Stimulated activated CD8-positive, alpha-beta memory T cell treated with anti-CD3 and anti-CD28 coated beads, Interleukin-2, amount 100 ng/mL, for 1 hour (primary cell): ENCODE data around the gene ITPKB.
"Not testable (repeated sequence)": the region's sequence is repeated elsewhere in the genome, so short reads cannot be mapped to it uniquely, and the experiment has no call there.

ENCODE experiments used
- DNase-seq, 2 donors: peaks; one replicate each; pipeline ENCODE4 v3.0.0-alpha.2; 2020; ENCODE audit warnings: low read depth in 2 of 2

The ITPKB gene

DNA sequence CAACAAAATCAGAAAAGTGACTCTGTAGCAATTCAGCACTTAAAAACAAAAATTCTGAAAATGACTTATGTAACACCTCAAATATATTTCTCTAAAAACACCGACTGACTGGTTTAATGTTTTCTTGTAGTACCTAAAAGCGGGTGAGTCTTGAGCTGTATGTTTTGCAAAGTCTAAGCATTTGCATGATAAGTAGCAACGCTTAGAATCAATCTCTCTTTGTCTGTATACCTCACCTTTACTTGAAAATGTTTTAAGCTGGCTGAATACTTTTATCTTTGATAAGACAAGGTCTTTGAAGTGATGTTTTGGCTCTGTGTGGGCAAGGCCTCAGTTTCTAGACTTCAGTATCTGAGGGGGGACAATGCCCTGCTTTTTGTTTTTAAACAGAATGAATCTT lies 8.2 kb downstream of the ITPKB start:
- no peak for DNase-seq

DNA sequence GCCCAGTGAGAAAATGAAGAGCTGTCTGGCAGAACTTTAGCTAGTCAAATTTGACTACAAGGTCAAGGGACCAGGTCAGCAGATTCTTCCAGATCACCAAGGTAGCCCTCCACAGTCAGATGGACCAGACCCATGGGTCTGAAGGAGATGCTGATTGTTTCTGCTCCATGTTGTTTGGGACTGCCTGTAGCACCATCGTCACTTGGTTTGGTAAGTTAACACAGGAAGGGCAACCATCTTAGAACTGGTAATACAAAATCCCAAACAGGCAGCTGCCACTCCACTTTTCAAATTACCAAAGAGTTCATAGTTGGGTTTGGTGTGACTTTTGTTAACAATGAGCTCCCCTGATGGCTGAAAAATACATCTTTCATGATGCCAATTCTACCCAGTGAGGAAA lies 9.0 kb downstream of the ITPKB start:
- DNase-seq, result no peak

DNA sequence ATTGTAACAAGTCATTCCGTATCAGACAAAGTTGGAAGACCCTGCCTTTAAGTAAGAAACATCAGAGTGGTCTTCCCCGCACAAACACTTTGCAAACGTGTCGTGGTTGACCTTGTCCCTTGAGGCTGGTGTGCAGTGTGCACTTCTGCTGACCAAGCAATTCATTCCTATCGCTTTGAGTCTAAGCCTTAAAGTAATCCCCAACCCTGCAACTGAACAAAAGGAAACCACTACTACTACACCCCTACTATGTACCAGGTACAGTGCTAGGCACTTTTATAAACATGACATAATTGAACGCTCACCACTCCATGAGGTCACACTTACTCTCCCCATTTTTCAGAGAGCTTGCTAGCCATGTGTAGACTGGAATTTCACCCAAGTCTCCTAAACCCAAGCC lies 10.6 kb downstream of the ITPKB start:
- DNase-seq, result no peak

DNA sequence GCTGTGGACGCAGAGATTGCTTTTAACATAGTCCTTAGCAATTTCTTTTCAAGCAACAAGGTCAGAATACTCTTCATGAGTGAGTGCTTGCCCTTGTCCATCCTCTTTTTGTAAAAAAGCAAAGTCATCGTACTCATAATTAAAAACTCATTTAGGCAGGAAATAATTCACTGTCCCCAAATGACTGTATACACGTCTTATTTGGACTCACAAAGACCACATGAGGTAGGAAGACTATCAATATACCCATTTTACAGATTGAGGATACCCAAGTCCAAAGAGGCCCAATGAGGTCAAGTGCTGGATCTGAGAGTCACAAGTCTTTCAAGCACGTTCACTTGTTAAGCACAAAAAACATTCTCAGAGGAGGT lies 13.2 kb downstream of the ITPKB start:
- no peak for DNase-seq

DNA sequence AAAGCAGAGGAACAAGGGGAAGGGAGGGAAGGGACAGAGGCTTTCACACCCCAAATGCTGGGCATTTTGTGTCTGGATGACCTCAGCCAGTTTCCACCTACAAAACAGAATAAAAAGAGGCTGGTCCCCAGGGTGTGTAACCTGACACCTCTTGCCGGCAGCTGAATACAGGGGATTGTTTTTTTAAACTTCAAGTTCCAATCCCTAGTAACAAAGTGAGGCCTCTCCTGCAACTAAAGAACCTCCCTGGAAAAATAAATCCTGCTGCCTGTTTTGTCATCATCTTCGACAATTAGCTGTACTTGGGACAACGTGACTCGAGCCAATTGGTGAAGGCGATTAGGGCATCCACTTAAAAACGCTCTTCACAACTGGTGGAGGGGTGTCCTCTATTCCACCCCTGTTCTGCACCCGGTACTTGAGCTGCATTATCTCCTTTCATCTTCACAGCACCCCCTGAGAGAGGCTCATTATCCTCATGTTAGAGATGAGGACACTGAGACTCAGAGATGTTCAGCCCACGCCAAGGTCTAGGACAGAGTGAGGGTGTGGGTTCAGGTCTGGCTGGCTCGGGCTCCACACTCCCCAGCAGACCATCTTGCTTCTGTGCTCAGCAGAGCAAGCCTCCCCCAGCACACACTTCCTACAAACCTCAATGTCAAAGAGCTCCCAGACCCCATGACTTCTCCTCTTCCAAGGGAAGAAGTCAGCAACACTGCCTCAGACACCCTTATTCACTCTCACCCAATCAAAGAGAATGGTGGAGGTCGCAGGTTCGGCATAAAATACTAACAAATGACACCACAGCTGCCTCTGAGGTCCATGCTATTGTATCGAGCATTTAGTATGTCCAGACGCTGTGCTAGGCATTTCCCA lies 15.2 kb downstream of the ITPKB start:
- no peak for DNase-seq

DNA sequence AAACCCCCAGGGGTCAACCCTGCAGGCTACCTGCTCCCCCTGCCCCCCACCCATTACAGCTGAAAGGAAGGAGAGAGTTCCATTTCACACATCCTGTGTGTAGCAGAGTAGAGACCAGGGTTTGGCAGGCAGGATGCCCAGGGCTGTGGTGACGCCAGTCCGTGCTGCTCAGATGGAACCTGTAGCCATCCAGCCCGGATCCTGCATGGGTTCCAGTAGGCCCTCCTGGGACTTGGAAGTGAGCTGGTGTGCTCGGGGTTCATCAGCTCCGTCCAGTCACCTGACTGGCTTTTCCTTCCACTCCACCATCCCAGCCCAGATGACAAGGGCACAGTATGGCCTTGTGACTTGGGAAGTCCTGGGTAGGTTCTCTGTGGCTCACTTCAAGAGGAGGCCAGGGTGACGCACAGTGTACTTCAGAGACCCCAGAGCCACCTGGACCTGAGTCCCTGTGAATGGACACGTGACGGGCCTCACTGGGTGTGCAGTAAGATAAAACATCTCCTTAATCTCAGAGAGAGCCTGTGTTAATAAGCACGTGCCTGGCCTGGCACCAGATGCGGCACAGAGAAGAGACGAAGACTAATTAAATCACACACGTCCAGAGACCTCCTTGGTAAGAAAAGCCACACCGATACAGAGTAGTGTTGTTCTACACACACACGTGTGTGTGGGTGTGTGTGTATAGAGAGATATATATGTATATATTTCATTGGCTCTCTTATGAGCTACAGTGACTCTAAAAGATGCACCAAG lies 16.0 kb downstream of the ITPKB start:
- no peak for DNase-seq

DNA sequence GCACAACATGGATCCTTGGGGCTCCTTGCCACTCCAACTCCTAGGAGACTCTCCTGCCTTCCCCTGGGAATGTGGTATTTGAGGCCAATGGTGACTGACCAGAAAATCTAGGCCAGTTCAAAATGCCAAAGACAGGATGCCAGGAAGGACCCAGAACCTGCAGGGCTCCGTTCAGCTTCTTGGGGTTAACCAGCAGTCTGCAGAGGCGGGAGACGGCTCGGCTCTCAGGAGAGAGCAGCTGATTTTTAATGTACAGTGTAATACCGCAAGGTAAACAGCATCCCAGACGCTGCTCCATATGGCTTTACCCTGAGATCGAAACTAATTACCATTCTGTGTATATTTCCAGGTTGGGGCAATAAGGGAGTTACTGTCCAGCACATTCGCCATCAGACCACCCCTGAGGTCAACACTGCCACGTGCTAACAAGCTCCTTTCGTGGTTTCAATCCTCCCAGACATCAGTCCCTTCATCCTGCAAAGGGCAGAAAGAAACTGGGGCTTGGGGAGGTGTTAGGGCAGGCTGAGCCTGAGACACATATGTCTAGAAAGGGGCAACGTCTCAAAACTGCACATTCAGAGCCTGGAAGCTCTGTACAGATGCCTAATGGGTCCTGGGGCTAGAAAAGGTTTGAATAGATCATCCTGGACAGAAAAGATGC lies 16.7 kb downstream of the ITPKB start:
- DNase-seq, result no peak

DNA sequence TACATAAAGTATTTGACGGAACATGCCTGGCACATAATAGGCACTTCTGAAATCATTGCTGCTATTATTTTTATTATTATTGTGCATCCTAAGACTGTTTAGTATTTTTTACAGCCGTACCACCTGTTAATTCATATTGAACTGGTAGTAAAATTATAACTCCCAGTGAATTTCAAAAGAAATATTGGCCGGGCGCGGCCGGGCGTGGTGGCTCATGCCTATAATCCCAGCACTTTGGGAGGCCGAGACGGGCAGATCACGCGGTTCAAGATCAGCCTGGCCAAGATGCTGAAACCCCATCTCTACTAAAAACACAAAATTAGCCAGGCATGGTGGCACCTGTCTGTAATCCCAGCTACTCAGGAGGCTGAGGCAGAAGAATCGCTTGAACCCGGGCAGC lies 18.5 kb downstream of the ITPKB start:
- DNase-seq, result not testable (repeated sequence)

DNA sequence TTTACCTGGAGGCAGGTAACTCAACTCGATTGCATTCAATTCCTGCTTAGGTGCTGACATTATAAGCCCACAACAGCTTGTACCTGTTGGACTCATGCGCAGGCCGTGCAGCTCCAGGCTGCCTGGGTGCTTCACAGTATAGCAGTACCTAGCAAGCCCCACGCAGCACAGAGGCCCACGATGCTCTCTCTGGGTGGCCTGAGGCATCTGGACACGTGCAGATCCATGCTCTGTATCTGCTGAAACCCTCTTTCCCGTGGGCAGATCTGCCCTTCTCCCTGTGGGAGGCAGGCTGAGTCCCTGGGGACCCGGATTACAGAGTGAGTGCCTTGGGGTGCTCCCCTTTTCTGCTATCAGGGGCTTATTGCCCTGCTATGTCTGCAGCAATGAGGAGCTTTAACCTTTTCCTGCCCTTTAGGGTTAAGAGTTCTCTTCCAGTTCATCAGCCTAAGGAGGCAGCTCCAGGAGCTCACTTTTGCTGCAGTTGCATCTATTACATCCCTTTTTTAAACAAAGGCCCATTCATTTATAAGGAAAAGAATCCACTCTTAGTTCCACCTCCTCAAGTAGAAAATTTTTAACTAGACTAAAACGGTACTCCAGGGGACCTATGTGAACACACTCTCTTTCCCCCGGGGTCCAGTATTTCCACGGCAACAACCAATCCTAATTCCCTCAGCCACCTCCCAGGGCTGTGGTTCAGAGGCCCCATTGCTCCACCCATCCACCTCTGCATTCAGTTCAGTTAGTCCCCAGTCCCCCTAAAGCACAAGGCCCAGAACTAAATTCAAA lies 19.3 kb downstream of the ITPKB start:
- no peak for DNase-seq

DNA sequence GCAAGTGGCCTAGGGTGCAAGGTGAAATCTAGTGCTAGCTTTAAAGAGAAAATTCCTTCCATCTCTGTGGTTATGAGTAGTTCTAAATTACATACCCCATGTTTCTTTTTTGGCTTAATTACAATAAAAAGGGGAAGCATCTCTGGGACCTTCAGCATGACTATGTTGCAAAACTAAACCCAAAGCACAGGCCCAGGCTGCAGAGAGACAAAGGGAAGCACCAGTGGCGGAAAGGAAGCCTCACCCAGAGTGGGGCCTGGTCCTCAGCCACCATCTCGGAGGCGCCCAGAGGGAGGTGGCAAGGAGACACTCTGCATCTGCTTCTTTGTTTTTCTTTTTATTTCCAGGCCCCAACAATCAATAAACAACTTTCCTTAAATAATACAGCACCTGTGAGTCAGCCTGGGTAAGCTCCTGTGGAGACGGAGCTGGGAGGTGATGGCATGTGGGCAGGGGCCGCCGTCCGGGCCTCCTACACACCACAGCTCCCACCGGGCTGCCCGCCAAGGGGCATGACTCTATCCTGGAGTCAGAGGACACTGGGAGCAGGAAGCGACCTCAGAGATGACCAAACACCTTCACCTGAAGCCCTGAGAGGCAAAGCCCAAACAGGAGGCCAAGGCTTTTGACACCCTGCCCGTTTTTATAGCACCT lies 21.7 kb downstream of the ITPKB start:
- no peak for DNase-seq

DNA sequence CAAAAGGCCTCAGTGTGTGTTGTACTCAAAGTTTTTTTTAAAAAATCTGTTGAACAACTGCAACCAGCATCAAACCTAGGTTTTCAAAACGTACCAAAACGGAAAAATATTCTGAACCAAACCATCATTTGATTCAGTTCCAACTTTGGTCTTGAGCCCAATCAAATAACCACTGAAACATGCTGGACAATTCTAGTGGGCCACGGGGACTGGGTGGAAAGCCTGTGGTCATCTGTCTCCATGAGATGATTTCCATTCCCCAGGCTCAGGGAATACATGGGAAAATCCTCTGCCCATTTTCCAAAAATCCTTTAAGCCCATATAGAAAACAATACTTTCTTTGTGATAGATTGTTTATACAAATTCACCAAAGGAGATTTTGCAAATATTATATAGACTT lies 22.5 kb downstream of the ITPKB start:
- no peak for DNase-seq

DNA sequence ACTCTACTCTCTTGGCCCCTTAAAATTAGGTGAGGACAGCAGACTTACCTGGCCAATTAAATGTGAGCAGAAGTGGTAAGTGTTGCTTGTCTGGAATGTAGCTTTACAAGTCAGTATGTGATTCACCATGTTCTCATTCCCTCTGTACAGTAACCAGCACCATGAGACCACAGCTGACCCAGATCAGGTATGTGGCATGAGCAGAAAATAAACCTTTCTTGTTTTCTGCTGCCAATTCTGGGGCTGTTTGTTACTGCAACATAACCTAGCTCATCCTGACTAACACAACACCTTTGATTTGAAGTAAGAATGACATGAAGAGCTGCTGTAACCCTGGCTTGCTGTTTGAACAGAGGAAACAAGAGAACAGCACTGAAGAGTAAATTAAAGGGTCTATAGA lies 24.9 kb downstream of the ITPKB start:
- no peak for DNase-seq

DNA sequence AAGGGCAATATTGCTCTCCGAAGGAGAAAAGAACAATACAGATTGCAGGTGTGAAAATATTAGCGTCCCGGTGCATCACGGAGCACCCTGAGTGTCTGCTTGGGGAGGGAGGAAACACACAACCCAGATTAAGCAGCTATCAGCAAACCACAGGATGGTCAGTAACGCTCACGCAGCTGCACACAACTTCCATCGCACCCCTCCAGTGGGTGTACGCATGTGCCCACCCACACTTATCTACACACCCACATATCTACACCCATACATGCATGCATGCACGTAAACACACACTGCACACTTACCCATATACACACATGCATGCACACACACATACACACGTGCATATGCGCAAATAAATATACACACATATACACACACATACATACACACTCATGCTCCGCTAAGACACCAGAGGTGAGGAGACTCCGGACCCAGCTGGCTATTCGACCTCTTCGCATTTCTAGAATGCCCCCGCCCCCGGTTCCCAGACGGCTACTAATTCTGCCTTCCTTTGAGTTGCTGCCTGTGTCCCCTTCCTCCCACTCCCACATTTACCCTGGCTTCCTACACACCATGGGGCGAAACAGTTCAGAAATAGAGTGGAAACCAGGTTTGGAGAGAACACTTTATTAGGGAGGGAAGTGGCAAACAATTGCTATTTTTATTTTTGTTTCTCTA lies 26.2 kb downstream of the ITPKB start:
- no peak for DNase-seq

DNA sequence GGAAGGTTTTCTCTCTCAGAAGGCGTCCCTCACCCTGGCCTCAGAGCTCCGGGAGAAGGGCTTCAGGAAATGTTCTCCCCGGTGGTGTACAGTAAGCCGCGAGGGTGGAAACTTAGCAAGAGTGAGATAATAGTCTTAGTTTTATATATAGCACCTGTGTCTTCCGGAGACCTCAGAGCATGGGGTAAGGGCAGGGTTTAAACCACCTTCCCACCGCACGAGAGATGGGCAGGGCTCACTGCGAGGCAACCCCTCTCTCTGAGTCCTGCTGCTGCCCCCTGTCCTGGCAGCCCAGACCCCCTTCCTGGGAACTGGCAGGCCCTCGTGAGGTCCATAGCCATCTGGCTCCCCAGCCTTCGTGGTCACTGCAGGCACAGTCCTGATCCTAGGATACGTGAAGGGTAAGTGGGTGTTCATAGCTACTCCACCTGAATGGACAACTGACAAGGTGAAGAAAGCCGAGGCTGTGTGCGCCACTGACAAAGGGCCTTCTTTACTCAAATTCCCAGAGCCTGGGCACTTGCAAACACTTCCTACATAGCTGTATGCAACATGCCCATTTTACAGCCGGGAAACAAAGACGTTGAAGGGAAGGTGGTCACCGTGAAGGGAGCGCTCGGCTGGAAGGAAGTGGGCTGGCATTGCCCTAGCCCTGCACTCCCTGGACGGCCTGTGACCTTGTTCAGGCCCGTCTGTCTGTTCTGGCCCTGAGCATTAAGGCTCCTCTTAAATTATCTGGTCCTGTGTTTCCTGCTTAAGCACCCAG lies 26.9 kb downstream of the ITPKB start:
- no peak for DNase-seq

DNA sequence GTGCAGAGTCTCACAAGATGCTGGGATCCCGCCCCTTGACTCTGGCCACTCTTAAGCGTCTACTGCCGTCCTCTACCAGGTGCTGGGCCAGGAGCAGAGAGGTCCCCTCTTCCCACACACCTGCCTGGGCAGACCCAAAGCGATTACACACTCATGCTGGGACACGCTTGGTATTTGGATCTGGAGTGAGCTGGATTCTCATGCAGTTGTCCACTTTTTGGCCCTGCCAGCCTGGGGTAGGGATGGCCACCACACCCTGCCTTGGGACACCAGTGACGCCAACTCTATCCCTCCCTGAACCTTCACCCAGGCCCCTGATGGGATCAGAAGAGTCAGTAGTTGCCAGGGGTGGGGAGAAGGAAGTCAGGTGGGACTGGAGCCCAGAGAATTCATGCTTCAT lies 28.6 kb downstream of the ITPKB start:
- no peak for DNase-seq

DNA sequence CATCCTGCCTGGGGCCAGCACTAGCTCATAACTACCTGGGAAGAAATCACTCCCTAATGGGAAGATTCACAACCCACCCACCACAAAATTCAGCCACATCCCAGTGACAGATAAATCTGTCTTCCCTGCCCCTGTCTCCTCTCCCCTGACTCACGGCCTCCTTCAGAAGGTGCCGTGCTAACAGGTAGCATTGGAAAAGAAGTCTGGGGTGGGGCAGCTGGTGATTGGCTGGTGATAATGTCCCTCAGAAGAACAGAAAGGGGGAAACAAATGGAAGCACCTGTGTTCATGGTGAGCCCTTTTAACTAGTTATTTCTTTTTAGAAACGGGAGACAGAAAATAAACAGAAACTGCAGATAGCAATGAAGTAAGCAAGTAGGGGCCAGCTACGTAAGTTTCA lies 29.1 kb downstream of the ITPKB start:
- no peak for DNase-seq

DNA sequence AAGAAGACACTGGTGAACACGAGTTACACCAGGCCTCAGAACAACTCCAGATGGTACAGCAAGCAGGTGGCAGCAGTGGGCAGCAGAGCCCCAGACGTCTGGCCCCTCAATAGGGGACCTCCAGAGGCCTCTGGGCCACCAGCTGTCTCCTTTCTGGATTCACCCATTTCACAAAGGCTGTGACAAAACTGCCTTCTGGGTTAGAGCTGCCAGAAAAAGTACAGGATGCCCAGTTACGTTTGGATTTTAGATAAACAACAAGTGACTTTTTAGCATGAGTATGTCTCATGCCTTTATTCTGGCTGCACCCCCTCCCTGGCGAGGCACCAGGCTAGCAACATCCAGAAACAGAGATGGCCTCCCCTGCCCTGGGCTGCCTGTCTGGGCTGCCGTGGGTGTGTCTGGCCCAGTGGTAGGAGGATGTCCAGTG lies 30.1 kb downstream of the ITPKB start:
- no peak for DNase-seq

DNA sequence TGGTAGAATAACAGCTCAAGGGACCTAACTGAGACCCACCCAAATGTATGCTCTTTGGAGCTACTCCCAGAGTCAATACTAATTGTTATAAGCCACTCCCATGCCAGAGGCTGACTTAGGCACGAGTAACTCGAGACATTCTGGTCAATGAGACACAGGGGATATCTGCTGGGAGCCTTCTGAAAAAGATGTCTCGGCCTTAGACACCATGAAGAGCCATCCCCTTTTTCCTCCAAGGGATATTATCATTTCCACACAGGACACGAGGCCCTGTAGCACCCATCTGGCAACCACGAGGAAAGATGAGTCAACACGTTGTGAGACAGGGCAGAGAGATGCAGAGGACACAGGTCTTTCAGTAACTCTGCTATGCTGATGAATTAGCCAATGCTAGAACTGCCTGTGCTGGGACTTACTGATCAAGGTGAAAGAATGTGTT lies 30.7 kb downstream of the ITPKB start:
- no peak for DNase-seq

DNA sequence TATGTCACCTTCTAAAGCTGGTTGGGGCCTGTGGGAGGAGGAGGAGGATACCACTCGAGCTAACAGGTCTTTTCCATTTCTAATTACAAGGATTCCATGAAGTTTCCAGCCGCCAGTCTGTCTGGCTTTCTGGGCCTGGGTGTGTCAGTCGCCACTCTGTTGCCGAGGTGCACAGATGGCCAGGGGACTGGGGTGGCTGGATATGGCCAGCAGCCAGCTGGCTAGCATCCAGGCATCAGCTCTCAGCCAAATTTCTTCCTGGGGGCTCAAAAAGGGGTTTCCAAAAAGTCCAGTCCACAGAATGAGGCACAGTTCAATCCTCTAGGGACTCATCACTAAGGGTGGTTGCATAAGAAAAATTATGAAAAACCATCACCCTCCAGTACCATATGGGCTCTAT lies 32.4 kb downstream of the ITPKB start:
- no peak for DNase-seq
